OCI-LY7 (cell line): ENCODE results near the gene TJAP1.

ENCODE experiments used
- CTCF ChIP-seq: fragments of 200-600 bp; sonication (generic); conservative IDR thresholded peaks from 2 replicates; pipeline ENCODE4 v1.5.1; 2014; ENCODE audit warnings: mild to moderate bottlenecking, antibody characterized with exemption, low read length, moderate library complexity, mixed read lengths
- EZH2phosphoT487 ChIP-seq: fragments of 200-600 bp; sonication (generic); IDR thresholded peaks from 2 replicates; pipeline ENCODE4 v1.6.1; 2018; ENCODE audit warnings: low read depth, borderline replicate concordance, mild to moderate bottlenecking, mixed run types, antibody characterized with exemption, low read length, moderate library complexity, mixed read lengths

- no peak for TF ChIP-seq CTCF
- no peak for TF ChIP-seq EZH2phosphoT487
Observed at GRCh38 chr6:43428874-43429273, 48.5 kb upstream of the TJAP1 start.
